ENCODE measurements around the gene EBNA1BP2.
"Not testable (repeated sequence)": the region's sequence is repeated elsewhere in the genome, so short reads cannot be mapped to it uniquely, and the experiment has no call there.

EBNA1BP2 gene

DNA sequence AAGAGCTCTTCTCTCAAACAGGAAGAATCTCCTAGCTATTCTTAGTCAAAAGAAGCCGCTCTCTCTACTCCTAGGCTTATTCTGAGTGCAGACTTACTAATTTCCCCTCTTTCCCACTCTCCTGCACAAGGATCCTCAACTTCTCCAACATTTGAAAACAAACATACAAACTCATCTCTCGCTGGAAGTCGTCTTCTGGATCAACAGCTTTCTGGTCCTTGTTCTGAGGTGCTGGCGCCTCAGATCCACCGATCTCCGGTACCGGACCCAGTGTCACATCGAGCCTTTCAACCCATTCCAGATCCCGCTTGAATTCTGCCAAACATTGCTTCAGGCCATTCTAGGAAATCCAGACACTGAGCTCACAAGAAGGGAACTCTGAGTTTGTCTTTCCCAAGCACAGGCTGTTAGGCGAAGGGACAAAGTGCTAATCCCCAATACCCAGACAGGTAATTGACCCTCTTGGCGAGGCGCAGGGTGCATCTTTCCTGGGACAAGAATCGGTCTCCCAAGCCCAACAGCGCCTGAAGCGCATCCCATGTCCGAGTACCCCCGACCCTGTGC, 696 bp downstream of the EBNA1BP2 start:
- DNase-seq (ENCODE audit: low read depth), result no peak

DNA sequence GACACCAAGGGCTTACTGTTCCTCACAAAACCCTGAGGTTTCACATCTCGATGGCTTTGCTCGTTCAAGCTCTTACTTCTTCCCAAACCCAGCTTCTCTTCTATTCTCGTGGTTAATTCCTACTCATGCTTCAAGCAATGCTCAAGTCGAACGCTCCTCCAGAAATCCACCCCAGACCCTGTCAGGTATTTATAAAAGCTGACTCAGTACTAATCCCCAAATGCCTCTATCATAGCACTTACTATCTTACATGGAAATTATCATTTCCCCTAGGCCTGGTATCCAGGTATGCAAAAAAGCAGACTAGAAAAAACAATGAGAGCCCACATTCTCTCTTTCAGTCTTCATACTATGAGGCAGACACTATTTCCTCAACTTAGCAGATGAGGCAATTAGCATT, 6.3 kb downstream of the EBNA1BP2 start:
- no peak for DNase-seq (ENCODE audit: low read depth)

DNA sequence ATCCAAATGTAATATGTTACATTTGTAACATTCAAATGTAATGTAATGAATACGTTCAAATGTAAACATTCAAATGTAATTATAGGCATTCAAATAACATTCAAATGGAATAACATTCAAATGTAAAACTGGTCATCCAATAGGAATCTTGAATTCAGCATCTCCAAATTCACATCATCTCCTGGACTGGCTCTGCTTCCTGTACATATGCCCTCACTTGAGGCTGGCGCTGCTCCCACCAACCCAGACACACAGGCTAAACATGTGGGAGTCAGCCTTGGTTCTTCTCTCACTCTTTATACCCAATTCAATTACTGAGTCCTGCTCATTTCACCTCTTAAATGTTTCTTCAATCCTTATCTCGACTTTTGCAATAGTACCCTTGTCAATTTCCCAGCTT, 6.9 kb downstream of the EBNA1BP2 start:
- no peak for DNase-seq (ENCODE audit: low read depth)

DNA sequence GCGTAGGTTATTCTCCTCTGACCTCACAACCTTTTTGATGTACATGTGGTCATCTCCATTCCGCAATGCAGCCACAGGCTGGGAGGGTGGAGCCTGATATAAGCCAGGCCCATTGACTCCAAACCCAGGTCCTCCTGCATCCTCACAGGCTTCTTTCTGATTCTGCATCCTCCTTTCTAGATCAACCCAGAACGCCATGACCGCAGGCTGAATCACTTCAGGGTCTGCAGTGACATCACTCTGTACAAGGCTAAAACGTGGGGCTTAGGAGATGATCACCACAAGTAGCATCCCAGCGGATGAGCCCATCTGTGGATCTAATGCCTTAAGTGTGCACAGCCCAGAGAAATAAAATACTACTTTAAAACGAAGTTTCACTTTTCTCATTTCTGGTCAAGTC, 16.1 kb downstream of the EBNA1BP2 start:
- DNase-seq (ENCODE audit: low read depth), result no peak

DNA sequence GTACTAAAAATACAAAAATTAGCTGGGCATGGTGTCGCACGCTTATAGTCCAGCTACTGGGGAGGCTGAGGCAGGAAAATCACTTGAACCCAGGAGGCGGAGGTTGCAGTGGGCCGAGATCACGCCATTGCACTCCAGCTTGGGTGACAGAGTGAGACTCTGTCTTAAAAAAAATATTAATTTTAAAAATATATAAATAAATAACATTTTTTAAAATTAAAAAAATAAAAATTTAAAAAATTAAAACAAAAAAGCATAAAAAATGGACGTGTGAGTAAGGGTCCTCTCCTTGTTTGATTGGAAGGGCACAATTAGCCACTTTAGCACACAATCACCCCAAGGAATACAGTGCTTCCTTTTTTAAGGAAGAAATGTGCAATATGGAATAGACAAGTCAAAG, 18.6 kb downstream of the EBNA1BP2 start:
- no peak for DNase-seq (ENCODE audit: low read depth)

DNA sequence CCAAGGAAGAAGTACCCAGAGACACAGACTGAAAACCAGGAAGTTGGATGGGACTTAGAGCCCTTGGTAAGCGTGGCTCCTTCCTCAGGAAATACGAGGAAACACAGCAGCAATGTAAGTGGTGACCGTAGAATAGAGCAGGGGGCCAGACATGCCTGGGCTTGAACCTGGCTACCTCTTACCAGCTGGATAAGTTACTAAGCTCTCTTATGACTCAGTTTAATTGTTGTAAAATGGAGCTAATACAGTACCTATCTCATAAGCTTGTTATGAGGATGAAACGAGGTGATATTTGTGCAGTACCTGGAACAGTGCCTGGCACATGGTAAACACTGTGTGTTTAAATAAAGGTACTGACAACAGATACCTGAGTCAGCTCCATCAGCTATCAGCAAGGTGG, 19.2 kb downstream of the EBNA1BP2 start:
- no peak for DNase-seq (ENCODE audit: low read depth)

DNA sequence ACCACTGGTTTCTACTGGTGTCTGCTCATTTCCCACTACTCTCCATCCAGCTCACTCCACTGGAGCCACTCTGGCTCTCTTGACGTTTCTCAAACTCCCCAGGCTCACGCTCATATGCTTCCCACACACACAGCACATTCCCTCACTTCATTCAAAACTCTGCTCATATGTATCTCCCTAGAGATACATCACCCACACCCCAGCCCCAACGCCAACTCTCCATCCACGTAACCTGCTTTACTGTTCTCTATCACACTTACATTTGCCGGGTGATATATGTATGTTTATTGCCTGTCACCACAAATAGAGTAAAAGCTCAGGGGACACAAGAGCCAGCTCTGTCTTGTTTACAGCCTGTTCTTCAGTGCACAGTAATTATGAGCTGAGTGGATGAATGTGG, 22.2 kb downstream of the EBNA1BP2 start:
- no peak for DNase-seq (ENCODE audit: low read depth)

DNA sequence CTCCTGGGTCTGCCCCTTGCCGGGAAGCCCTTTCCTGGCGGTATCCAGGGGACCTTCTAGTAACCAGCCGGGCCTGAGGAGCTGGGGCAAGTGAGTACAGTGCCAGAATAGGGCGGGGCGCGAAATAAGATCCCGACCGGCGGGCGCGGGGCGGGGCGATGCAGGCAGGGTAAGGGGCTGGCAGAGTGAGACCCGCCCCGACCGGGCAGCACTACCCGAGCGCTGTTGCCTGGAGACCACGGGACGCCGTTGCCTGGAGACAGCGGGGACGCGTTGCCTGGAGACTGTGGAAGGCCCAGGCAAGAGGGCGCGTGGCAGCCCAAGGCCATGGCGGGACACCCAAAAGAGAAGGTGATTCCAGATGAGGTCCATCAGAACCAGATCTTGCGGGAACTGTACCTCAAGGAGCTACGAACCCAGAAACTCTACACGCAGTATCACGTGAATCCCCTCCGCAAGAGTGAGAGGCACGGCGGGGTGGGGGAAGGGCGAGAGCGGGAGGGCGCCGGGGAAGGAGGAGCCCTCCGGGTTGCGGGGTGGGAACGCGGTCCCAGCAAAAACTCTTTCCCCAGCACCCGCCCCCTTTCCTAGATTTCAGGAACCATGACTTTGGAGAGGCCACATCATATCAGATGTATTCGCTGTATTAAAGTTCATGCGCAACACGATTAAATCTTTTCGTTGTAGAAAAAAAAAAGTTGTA, 24.3 kb downstream of the EBNA1BP2 start:
- peak; percentile 14 for DNase-seq (ENCODE audit: low read depth)

DNA sequence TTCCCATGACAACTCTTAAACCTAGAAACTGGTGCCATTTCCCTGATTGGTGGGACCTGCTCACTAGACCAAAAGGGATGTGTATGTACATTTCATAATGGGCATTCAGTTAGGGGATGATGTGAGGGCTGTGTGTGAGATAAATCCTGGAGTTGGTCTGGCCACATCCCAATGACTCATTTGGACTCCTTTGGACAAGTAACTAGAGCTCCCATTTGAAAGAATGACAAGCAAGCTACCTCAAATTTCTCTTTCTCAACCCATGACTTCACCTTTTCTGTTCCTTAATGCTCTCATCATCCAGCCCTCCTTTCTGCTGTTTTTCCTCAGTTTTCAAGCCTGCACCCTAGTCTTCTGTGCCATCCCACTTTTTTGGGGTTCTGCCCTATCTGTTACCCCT, 27.9 kb downstream of the EBNA1BP2 start:
- DNase-seq (ENCODE audit: low read depth), result peak; percentile 28

DNA sequence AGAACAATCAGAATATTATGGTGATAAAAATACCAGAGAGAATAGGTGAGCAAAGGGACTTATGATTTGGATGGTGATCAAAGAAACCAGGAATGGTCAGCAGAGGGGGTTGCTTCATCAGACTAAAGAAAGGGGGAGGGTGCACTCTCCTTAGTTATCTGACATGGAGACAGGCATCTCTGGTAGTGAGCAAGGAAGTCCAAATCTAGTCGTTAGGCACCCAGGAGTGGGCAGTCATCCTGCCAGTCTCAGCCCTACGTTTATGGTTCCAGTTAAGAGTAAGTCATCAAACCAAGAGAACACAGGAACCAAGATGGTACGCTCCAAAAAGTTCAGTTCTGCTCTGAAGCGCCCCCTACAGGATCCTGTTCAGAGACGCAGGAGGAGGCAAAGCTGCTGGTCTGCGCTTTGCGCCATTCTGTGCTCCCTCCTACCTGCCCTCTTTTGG, 28.6 kb downstream of the EBNA1BP2 start:
- no peak for DNase-seq (ENCODE audit: low read depth)

DNA sequence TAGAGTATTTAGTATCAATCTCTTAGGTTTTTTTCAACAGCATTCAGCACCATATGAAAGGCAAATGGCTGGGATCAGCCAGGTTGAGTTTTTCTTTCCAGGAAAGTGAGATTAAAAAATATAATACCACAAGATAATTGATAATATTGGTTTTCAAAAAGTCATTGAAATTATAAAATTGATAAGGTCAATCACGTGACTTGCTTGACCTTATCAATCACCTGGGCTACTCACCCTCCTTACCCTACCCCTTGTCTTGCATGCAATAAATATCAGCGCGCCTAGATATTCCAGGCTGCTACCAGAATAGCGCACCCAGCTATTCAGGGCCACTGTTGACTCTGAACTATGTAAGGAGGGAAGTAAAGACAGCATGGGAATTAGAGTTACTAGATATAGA, 31.5 kb downstream of the EBNA1BP2 start:
- no peak for DNase-seq (ENCODE audit: low read depth)

DNA sequence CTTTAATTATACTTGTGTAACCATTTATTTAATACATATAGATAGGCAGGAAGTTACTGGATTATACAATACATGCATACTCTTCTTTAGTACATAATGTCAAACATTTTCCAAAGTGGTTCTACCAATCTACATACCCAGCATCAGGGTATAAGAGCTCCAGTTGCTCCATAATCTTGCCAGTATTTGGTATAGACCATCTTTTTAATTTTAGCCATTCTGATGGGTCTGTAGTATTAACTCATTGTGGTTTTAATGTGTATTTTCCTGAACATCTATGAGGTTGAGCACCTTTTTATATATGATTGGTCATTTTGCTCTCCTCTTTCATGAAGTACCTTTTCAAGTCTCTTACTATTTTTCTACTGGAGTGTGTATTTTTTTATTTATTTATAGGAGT, 32.1 kb downstream of the EBNA1BP2 start:
- DNase-seq (ENCODE audit: low read depth), result no peak

DNA sequence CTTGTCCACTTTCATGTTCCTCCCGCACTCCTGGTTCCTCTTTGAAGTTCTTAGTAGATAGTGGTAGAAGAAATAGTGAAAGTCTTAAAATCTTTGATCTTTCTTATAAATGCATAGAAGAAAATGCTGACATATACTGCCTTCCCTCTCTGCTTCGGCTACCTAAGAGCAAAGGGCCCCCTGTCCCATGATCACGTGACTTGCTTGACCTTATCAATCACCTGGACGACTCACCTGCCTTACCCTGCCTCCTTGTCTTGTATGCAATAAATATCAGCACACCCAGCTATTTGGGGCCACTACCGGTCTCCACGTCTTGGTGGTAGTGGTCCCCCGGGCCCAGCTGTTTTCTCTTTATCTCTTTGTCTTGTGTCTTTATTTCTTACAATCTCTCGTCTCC, 32.8 kb downstream of the EBNA1BP2 start:
- DNase-seq (ENCODE audit: low read depth), result not testable (repeated sequence)

DNA sequence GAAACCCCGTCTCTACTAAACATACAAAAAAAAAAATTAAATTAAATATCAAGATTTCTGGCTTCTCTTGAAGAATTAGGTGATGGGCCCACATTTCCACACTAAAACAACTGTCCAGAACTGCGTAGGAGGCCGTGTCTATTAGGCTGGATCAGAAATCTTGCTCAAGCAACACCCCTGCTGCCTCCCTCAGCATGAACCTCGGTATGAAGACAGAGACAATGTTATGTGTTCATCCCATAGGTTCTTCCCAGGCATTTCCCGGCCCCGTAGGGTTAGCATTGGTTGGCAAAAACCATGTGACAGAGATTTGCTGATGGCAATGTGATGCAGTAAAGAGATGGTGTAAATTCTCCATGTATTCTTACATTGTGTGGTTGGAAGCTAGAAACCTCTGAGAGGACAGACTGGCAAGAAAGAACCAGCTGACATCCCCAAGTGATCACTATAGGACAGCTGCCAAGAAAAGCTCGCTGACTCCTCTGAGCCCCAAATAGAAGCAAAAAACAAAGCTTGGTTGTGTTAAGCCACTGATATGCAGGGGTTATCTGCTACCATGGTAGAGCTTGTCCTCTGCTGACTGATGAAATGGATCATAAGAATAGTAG, 34.5 kb downstream of the EBNA1BP2 start:
- no peak for DNase-seq (ENCODE audit: low read depth)

DNA sequence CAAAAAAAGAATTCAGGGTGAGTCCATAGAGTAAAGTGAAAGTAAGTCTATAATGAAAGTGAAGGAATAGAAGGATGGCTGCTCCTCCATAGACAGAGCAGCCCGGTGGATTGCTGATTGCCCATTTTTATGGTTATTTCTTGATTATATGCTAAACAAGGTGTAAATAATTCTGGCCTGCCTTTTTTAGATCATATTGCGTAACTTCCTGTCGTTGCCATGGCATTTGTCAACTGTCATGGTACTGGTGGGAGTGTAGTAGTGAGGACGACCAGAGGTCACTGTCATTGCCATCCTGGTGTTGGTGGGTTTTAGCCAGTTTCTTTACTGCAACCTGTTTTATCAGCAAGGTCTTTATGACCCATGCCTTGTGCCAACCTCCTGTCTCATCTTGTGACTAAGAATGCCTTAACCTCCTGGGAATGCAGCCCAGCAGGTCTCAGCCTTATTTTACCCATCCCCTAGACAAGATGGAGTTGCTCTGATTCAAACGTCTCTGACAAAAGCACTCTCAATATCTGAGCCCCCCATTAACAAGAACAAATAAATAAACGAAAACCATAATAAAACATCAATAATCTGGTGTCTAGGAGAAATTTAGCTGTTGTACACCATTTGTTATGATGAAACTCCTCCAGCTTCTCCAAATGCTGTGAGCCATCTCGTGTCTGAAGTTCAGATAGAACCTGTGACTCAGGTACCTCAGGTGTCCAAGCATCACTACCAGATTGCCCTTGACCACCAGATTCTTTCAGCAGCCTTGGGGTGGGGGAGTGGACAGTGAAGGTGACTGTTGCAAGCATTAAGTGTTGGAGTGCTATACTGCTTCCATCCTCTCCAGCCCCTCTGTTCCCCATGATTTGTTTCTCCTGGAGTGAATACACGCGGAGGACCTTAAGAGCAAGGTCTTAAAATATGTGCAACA, 36.0 kb downstream of the EBNA1BP2 start:
- no peak for DNase-seq (ENCODE audit: low read depth)

DNA sequence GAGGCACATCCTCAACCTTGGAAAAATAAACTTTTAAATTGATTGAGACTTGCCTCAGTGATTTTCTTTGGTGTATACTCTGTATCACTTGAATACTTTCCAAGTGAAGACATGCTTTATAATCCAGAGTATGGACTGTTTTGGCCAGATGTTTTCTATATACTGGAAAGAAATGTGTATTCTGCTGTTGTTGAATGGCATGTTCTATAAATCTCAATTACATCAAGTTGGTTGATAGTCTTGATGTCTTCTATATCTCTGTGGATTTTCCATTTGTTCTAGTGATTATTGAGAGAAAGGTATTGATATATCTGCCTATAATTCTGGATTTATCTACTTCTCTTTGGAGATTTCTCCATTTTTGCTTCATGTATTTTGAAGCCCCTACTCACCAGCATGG, 37.5 kb downstream of the EBNA1BP2 start:
- no peak for DNase-seq (ENCODE audit: low read depth)

DNA sequence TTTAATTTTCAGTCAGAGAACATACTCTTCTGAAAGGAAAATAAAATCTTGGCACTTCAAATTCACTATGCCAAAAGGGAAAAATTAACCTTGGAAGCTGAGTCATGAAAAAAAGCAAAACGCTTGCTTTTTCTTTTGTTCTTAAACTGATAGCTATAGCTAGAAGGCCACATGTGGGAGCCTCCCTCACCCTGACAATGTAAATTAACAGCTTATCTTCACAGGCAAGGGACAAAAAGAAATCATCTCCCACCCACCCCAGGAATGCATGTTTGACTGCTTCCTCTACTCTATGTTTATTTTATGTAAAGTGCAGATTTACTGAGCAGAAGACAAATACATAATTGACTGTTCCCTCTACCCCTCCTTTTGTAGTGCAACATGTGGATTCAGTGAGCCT, 38.0 kb downstream of the EBNA1BP2 start:
- DNase-seq (ENCODE audit: low read depth), result no peak

DNA sequence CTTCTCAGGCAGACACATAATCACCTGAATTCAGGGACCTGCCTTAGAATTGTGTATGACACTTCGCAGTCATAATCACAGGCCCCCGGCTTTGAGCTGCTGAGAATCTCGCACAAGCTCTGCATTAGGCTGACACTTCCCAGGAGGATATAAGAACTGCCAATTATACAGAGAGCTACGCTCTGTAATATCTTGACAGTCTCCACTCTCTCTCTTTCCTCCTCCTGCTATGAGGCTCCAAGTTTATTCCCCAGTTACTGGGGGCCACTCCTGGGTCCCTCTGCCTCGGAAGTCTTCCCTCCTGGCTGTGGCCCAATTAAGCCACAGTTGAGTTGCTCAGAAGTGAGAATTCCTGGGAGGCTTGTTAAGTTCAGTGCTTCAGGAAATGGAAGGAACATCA, 42.7 kb downstream of the EBNA1BP2 start:
- no peak for DNase-seq (ENCODE audit: low read depth)

DNA sequence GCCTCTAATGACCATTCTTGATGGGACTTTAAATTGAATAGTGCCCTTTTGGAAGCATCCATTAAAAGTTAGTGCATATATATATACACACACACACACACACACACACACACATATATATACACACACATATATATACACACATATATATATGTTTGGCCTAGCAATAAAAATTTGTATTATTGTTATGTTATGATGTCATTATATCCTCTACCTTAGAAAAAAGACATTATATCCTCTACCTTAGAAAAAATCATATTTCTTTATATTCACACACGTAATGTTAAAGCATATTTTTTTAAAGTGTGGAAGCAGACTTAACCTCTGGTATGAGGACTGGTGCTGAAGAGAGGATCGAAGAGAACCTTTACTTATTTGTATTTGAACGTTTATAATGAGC, 43.3 kb downstream of the EBNA1BP2 start:
- no peak for DNase-seq (ENCODE audit: low read depth)

DNA sequence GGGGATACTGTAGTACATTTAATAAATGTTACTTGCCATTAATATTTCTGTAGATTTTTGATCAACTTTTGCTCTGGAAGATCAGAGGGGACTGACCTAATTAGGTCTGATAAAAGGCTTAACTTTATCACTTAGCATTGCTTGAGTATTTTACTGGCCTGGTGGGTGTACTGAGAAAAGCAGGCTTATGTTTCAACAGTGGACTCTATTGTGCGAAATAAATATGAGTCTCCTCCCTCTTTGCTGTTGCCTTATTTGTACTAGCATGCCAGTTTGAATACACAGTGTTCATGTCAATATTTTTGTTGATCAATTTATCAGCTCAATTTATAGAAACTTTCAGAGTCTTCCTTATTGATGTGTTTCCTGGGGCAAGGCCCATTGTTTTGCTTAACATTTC, 49.1 kb downstream of the EBNA1BP2 start:
- no peak for DNase-seq (ENCODE audit: low read depth)

DNA sequence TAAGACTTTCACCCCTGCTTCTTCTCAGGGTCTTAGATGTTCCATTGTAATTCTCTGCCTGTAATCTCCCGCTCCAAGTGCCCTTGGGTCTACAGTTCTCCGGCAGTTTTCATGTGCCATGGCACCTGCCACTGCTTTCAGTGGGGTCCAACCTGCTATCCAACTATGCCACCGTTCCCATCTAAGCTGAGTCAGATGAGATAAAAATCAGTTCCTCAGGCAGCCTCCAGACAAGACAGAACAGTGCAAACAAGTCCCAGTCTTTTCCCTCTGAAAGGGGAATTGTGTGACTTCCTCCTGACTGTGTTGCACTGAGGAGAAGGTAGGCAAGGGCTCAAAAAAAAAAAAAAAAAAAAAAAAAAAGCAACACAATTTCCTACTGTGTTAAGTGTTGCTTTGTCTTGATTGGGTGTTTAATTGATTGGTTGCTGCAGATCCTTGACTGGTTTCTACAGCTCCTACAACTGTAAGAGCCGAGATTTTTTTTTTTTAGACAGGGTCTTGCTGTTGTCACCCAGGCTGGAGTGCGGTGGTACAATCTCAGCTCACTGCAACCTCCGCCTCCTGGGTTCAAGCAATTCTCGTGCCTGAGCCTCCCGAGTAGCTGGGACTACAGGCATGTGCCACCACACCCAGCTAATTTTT, 50.7 kb downstream of the EBNA1BP2 start:
- DNase-seq (ENCODE audit: low read depth), result no peak

DNA sequence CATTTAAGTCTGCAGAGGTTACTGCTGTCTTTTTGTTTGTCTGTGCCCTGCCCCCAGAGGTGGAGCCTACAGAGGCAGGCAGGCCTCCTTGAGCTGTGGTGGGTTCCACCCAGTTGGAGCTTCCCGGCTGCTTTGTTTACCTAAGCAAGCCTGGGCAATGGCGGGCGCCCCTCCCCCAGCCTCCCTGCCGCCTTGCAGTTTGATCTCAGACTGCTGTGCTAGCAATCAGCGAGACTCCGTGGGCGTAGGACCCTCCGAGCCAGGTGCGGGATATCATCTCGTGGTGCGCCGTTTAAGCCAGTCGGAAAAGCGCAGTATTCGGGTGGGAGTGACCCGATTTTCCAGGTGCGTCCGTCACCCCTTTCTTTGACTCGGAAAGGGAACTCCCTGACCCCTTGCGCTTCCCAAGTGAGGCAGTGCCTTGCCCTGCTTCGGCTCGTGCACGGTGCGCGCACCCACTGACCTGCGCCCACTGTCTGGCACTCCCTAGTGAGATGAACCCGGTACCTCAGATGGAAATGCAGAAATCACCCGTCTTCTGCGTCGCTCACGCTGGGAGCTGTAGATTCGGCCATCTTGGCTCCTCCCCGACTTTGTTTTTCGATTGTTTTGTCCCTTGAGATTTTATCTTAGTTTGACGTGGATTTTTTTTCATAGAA, 52.0 kb downstream of the EBNA1BP2 start:
- not testable (repeated sequence) for DNase-seq (ENCODE audit: low read depth)
